ENCODE results near the gene CUTC.

The CUTC gene

DNA sequence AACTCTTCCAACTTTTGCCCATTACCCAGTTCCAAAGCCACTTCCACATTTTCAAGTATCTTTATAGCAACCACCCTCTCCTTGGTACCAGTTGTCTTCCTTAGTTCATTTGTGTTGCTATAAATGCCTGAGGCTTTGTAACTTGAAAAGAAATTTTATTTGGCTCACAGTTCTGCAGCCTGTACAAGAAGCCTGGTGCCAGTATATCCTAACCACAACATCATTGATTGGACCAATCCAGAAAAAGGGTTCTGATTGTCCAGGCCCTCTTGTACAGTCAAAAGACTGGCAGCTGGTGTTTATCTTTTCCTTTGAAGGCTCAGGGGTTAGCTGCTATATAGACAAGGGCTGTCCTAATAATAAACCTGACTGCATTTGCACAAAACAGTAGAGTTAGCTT lies 29.3 kb downstream of the CUTC start:
- H3K36me3 Mint-ChIP-seq (ENCODE audit: low read depth): peaks cover 54% of the 10 kb centered on the region
- no peak overlapping the region for H3K4me3 Mint-ChIP-seq
- peaks cover 23% of the 10 kb centered on the region for H3K4me1 Mint-ChIP-seq
- H3K9me3 Mint-ChIP-seq: peaks cover 4% of the 10 kb centered on the region
- peak overlapping the region in 1 of 3 experiments; percentile 3 for H3K27ac Mint-ChIP-seq
- TF ChIP-seq, protein P1, sequence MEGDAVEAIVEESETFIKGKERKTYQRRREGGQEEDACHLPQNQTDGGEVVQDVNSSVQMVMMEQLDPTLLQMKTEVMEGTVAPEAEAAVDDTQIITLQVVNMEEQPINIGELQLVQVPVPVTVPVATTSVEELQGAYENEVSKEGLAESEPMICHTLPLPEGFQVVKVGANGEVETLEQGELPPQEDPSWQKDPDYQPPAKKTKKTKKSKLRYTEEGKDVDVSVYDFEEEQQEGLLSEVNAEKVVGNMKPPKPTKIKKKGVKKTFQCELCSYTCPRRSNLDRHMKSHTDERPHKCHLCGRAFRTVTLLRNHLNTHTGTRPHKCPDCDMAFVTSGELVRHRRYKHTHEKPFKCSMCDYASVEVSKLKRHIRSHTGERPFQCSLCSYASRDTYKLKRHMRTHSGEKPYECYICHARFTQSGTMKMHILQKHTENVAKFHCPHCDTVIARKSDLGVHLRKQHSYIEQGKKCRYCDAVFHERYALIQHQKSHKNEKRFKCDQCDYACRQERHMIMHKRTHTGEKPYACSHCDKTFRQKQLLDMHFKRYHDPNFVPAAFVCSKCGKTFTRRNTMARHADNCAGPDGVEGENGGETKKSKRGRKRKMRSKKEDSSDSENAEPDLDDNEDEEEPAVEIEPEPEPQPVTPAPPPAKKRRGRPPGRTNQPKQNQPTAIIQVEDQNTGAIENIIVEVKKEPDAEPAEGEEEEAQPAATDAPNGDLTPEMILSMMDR (IDR thresholded peaks at IDR 0.05; ENCODE audit: unreplicated experiment in 3 of 3): no peak
- H3K27me3 Mint-ChIP-seq (ENCODE audit: low read depth): no peaks in the 10 kb centered on the region

DNA sequence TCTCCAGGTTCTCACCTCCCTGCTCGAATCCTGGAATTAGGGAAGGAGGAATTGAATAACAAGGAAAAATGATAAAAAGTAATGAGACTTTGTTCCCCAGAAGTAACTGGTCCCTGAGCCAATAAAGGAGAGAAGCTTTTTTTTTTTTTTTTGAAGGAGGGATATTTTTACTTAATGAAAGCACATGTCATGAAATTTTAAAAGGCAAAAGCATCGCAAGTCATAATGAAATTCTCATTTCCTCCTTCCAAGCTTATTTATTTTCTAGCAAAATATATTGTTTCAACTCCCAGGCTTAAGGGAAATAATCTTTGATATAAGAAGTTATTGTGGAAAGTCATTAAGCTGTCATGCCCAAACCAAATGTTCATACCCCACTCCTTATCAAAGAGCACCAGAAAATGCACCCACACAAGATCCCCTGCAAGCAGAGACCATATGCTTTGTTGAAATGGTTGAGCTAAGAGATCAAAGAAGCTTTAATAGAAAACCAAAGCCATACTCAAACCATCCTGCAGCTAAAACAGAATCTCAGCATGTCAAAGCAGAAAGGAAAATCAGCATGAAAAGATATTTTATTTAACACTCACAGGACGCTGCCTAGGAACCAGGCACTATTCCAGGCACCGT lies 33.8 kb downstream of the CUTC start:
- Mint-ChIP-seq H3K9me3 (peaks cover 4% of the 10 kb centered on the region), H3K4me3 (no peak overlapping the region), H3K36me3 (ENCODE audit: low read depth) (peaks cover 19% of the 10 kb centered on the region), H3K4me1 (peaks cover 8% of the 10 kb centered on the region), H3K27ac (peak overlapping the region in 2 of 3 experiments; percentile 40 to 67), H3K27me3 (ENCODE audit: low read depth) (no peaks in the 10 kb centered on the region)
- TF ChIP-seq, protein P1 (IDR thresholded peaks at IDR 0.05; ENCODE audit: unreplicated experiment in 3 of 3): no peak

DNA sequence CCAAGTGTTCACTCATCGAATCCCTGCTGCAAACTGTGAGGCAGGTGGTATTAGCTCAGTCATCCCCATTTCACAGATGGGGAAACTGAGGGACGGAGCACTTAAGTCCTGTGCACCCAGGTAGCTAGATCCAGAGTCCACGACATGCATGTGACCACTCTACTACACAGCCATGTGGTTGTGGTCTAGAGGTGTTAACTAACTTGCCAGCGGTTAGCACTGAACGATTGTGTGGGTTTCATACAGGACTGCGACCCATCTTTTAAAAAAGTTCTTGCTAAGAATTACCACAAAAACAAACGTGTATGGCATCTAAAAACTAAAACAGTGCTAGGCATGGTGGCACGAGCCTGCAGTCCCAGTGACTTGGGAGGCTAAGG lies 34.3 kb downstream of the CUTC start:
- peak overlapping the region in 1 of 3 experiments; percentile 40 for H3K27ac Mint-ChIP-seq
- no peaks in the 10 kb centered on the region for H3K27me3 Mint-ChIP-seq (ENCODE audit: low read depth)
- TF ChIP-seq, protein P1 (IDR thresholded peaks at IDR 0.05; ENCODE audit: unreplicated experiment in 3 of 3): no peak
- peaks cover 15% of the 10 kb centered on the region for H3K36me3 Mint-ChIP-seq (ENCODE audit: low read depth)
- H3K4me1 Mint-ChIP-seq: peaks cover 5% of the 10 kb centered on the region
- no peak overlapping the region for H3K4me3 Mint-ChIP-seq
- H3K9me3 Mint-ChIP-seq: peaks cover 4% of the 10 kb centered on the region

DNA sequence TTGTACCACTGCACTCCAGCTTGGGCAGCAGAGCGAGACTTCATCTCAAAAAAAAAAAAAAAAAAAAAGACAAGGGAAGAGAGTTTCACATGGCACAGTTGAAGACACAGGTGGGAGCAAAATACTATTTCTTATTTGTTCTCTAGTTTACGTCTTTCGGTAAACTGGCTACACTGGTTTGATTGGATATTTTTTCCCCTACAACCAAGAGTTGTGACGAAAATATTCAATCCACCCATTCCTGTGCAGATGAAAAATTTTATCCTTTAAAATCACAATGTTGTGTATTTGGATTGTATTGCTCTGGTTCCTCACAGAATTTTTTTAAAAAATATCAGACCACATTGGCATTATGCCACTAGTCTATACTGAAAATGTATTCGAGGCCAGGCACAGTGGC lies 35.9 kb downstream of the CUTC start:
- peaks cover 2% of the 10 kb centered on the region for H3K9me3 Mint-ChIP-seq
- H3K36me3 Mint-ChIP-seq (ENCODE audit: low read depth): peaks cover 3% of the 10 kb centered on the region
- TF ChIP-seq, protein P1 (IDR thresholded peaks at IDR 0.05; ENCODE audit: unreplicated experiment in 3 of 3): no peak
- H3K27ac Mint-ChIP-seq: no peak overlapping the region
- no peak overlapping the region for H3K4me3 Mint-ChIP-seq
- no peaks in the 10 kb centered on the region for H3K27me3 Mint-ChIP-seq (ENCODE audit: low read depth)
- no peaks in the 10 kb centered on the region for H3K4me1 Mint-ChIP-seq

DNA sequence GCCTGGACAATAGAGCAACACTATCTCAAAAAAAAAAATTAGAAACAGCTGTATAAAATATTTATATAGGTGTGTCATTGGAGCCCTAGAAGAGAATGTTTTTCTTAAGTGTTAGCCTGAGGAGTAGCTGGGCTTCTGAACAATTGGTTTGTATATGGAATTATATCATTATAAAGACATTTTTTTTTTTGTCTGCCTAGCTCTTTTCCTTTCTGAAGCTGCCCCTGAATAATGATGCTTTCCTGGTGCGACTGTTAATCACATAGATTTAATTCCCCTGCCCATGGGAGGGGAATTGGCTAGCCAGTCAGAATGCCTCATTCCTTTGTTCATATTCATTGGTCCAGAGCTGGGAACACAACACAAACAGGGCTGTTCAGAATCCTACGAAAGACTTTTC lies 36.5 kb downstream of the CUTC start:
- Mint-ChIP-seq H3K27me3 (ENCODE audit: low read depth) (no peaks in the 10 kb centered on the region), H3K27ac (no peak overlapping the region), H3K4me3 (no peak overlapping the region), H3K36me3 (ENCODE audit: low read depth) (peaks cover under 1% of the 10 kb centered on the region), H3K9me3 (no peaks in the 10 kb centered on the region), H3K4me1 (no peaks in the 10 kb centered on the region)
- TF ChIP-seq, protein P1 (IDR thresholded peaks at IDR 0.05; ENCODE audit: unreplicated experiment in 3 of 3): no peak

DNA sequence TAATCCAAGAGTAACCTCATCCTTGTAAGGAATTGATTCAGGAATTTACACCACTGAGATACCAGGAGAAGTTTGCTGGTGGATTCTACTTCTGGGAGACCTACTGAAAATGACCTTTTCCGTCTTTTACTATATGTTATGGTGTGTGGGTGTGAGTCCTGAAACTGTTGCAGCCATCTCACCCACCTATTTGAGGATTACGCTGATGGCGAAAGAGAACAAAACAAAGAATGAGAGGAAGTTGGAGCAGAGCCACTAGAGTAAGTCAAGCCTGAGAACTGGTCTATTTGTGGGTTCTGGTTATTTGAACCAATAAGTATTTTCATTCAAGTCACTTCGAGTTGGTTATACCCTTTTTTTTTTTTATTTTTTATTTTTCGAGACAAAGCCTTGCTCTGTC lies 37.7 kb downstream of the CUTC start:
- no peaks in the 10 kb centered on the region for H3K36me3 Mint-ChIP-seq (ENCODE audit: low read depth)
- H3K27ac Mint-ChIP-seq: no peak overlapping the region
- H3K4me3 Mint-ChIP-seq: no peak overlapping the region
- H3K4me1 Mint-ChIP-seq: no peaks in the 10 kb centered on the region
- H3K27me3 Mint-ChIP-seq (ENCODE audit: low read depth): no peaks in the 10 kb centered on the region
- no peaks in the 10 kb centered on the region for H3K9me3 Mint-ChIP-seq
- TF ChIP-seq, protein P1 (IDR thresholded peaks at IDR 0.05; ENCODE audit: unreplicated experiment in 3 of 3): no peak
